HPDE6-E6E7 (cell line): ENCODE results near the gene FRMD4B.

Experiments used
- DNase-seq: peaks from one replicate; pipeline ENCODE4 v3.0.0; 2011; ENCODE audit warnings: missing footprints; ENCODE audit errors: extremely low spot score

FRMD4B gene

GRCh38 chr3:69126999-69127398, 258.9 kb downstream of the FRMD4B start:
- no peak for DNase-seq

DNA sequence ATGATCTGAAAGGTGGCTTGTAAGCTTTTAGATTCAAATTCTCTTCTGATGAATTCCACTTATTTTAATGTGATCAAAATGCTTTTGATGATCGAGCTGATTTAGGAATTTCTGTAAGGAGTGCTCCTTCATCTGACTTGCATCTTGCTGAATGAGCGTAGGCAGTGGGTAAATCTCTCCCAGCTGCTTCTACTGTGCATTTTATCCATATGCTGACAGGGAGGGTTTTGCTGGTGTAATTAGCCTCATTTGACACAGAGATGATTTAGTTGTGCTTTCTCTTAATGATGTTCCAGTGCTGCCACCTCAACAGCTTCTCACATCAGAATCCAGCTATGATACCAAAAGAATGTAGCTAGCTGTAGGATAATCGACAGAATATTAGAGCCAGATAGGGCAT, 259.7 kb downstream of the FRMD4B start:
- DNase-seq, result no peak

DNA sequence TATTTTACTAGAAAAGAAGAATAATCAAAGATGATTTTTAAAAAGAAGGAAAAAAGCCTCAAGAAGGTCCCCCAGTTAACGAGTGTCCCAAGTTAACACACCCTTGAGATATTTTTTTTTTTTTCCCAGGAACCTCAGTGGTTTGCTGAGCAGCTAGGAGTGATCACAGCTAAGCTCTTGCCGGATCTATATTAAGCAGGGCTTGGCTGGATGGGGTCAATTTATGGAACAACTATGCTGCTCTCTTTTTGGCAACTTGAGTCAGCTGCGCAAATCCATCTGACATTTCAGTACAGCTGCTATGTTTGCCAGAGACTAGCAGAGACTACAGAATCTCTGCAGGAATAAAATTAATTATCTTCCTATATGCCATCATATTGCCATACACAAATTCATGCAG, 263.5 kb downstream of the FRMD4B start, which contains the start of gene LMOD3:
Gene LMOD3, minus strand, starts transcription at position 193 of the 400 bp plus-strand sequence. CDS start 209 bp downstream, outside the sequence.
- no peak for DNase-seq

- no peak for DNase-seq
Measured at GRCh38 chr3:69121950-69122349, 263.9 kb downstream of the FRMD4B start.

- no peak for DNase-seq
Measured at GRCh38 chr3:69121513-69121912, 264.4 kb downstream of the FRMD4B start.

DNA sequence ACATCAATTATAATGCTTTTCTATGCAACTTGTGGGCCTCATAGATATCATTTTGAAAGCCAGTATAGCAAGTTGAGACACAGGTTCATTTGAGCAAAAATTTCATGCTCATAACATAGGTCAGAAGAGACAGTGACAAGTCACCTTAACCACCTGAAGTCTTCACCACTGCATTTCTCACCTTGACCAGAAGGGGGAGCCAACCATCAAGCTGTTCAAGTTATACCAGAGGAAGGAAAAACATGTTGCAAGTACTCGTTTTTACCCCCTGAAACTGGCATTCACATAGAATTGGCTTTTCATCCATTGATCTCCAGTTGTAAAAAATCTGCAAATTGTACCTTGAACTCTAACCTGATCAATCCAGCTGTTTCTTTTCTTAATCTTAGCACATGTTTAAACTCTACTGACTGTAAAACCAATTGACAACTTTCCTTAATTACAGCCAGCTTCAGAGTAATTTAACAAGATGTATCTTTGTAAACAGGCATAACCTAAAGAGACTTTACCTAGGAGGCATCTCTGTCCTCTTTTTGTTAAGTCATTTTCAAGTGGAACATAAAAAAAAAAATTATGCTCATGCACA, 264.9 kb downstream of the FRMD4B start:
- DNase-seq, result peak; percentile 3
